Esophagus squamous epithelium (tissue), 4 donors: Measurements from ENCODE around the gene HYDIN.
"Not testable (repeated sequence)": the region's sequence is repeated elsewhere in the genome, so short reads cannot be mapped to it uniquely, and the experiment has no call there.

ENCODE experiments used
- CTCF ChIP-seq, 6 experiments: fragments of 450-650 bp in 4 of 6; fragments of 200-600 bp in 2 of 6; sonication (generic) in 2 of 6; IDR thresholded peaks; one replicate each; pipeline ENCODE4 v1.5.1; 2016 to 2019; ENCODE audit warnings: antibody characterized with exemption in 6 of 6, mild to moderate bottlenecking in 4 of 6, moderate library complexity in 4 of 6
- POLR2A ChIP-seq, 4 donors: fragments of 450-650 bp; IDR thresholded peaks; one replicate each; pipeline ENCODE4 v1.6.1; 2017; ENCODE audit warnings: antibody characterized with exemption in 4 of 4, mild to moderate bottlenecking in 4 of 4, moderate library complexity in 3 of 4

GRCh38 chr16:71050307-71050706, 180.2 kb downstream of the HYDIN start:
- TF ChIP-seq POLR2A, CTCF (IDR thresholded peaks at IDR 0.05): not testable (repeated sequence)
